NCI-H1694 treated with DMSO at 0.1 percent for 48 hours (cell line): ENCODE results near the gene NR2E1.

Experiments
- DNase-seq: peaks from one replicate; lab custom pipeline; 2025; lab: John Stamatoyannopoulos, UW

Gene NR2E1

GRCh38 chr6:108165714-108166663 lies at the start of gene NR2E1:
Gene NR2E1 (plus strand): TSS chr6:108166022. CDS start chr6:108166766, 744 bp downstream.
- peak; percentile 32 for DNase-seq

DNA sequence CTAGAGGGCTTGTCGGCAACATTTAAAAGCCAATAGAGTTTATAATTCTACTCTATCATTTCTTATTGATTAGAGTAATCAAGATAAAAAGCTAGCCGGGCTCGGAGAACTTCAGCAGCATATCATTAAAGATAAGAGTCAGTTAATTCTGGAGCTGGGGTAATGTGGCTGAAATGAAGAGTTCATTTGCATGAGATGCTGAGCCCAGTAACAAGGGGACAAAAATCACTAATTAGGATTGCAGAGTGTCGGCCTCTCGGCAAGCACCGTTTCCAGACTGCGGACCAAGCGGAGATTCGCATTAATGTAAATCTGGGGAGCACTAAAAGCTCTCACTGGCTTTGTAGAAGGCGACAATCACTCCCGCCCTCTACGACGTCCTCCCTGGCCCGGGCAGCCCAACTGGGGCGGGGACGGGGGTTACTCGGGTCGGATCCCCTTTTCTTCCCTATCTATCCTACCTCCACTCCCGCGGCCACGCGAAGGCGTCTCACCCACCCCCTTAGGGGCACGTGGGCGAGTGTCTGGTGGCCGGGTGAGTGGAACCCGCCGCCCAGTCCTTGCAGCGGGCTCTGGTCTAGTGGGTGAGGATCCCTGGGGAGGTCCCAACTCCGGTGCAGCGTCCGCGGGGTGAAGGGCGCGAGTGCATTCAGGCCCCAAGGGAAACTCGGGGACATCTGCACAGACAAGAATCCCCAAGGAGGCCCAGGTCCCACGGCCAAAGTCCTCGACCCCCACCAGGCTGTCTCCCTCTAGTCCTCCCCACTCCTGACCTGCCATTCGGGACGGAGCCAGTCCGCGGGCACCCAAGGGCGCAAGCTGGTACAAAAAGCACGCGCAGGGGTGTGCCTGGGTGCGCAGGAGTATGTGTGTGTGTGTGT lies 49.0 kb upstream of the NR2E1 start:
- no peak for DNase-seq

- no peak for DNase-seq
Measured at GRCh38 chr6:108117427-108118358, 48.1 kb upstream of the NR2E1 start.

DNA sequence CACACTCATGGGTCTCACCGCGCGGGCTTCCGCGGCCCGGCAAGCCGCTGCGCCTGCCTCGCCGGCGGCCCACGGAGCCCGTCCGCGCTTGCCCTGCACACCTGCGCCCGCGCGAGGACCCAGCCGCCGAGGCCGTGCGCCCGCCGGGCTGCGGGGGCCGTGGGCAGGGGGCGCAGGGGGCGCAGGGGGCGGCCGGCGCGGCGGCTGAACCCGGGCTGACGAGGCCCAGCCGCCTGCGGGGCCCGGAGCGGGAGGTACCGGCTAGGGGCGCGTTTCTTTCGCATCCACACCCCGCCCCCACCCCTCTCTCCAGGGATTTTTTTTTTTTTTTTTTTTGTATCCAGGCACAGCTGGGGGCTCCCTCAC lies 47.5 kb upstream of the NR2E1 start:
- no peak for DNase-seq

- DNase-seq: no peak
Measured at GRCh38 chr6:108118810-108119768, 46.7 kb upstream of the NR2E1 start.

- no peak for DNase-seq
Measured at GRCh38 chr6:108119769-108120141, 46.1 kb upstream of the NR2E1 start.

DNA sequence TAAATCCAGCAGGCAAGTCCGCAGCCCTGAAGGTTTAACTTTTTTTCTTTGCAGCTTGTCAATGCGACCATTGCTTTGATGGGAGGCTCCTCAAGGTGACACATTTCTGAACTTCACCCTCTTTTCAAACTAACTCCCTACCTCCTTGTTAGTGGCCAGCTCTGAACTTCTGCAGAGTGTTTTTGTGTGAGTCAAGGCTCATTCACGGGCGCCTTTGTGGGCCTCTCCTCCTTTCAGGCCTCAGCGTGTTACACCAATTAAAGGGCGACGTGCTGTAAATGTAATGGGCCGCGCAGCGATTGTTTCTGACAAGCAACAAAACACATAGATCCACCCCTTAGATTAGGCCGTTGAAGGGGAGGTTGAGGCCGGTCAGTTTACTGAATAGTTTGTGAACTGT lies 45.5 kb upstream of the NR2E1 start:
- DNase-seq: no peak

DNA sequence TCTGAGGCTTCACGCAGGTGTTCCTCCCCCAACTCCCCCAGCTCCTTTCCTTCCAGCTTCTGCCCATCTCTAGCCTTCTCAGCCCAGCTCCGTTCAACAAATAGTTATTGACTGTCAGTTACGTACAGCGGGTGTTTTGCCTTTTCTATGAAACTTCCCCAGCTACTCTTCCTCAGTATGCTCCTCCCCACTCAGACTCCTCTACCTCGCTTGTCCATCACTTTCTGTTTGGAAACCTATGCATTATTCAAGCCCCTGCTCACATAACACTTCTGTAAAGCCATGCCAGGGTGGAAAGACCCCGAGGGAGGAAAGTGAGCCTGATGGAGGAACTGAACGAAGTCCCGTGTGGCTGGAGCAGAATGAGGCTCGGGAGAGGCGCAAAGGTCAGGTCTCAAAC lies 44.2 kb upstream of the NR2E1 start:
- DNase-seq: no peak

- no peak for DNase-seq
Measured at GRCh38 chr6:108123481-108123929, 42.3 kb upstream of the NR2E1 start.

DNA sequence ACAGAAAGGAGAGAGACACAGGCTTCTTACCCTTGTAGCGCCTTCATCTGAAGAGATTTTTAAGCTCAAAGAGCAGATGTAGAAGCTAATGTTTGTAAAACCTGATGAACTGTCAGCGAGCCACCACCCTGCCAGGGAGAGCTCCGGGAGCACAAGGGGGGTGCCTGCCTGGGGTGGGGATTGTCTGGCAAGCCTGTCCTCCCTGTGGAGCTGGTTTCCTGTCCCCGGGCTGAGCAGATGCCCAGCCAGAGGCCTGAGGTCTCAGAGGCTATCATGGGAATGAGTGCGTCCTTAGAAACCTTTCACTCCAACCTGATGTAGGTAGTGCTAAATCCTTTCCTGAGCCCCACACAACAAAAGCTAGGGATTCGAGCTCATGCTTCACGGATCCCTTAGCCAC lies 41.9 kb upstream of the NR2E1 start:
- no peak for DNase-seq

GRCh38 chr6:108127056-108127455 lies 38.8 kb upstream of the NR2E1 start:
- no peak for DNase-seq

DNA sequence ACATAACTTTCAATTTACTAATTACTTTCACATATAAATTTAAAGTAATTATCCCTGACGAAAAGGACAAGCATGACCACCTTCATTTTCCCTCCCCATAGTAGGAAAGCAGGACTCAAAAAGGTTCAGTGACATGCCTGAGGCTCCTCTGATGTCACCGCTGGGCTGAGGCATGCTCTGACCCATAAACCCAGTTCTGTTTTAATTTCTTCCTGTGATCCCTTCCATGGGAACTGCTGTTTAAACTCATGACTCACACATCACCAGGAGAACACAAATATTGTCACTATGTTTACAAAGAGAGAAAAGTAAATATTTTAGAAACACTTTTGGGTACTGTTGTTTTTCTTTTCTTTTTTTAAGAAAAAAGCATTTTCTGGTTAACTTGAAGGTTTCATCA lies 38.0 kb upstream of the NR2E1 start:
- no peak for DNase-seq

- DNase-seq: no peak
Measured at GRCh38 chr6:108130262-108130661, 35.6 kb upstream of the NR2E1 start.

DNA sequence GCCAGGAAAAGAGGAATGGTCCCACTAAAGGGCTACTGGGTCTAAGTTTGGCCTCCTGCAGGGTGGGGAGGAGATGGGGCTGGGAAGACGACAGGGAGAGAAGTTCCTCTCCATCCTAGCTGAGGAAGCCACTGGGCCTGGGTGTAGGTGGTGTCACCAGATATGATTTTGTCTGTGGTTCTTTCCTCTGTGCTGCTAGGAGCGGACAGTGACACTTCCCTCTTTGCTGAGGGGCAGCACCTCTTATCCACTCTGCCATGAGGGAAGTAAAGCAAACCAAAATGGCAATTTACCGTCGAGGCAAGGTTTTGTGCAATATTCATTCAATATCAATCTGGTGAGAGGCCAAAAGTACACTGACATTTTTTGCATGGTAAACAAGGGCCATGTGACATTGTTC lies 33.0 kb upstream of the NR2E1 start:
- DNase-seq: no peak

- peak; percentile 9 for DNase-seq
Measured at GRCh38 chr6:108133594-108134179, 32.1 kb upstream of the NR2E1 start.

DNA sequence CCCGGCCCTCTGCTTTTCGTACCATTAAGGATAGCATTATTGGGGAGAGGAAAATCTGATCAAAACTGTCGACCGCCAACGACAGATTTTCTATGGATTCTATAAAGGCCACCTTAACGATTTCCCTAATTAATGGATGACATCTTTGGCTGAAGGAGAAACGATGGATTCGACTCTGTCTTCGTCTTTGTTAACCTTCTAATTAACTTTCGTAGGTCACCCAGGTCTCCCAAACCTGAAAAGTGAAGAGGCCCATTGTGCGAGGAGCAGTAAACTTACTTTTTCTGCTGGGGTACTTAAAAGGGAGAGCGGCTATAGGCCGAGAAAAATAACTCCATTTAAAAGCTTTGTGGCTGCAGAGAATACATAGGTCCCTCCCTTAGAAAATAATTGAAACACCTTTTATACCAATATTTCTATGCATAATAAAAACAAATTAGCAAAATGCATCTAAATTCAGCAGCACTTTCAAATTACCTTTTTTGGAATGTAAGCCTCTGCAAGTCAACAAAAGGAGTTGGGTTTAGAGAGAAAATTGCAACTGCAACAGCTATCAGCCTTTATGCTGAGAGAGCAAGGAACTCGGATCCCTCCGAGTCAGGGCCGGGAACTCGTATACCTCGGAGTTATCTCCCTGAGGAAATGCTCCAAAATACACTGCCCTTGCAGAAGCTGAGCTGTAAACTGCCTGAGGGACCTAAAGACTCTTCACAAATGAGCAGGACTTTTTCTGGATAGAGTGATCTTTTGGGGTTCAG lies 31.4 kb upstream of the NR2E1 start:
- DNase-seq: no peak

DNA sequence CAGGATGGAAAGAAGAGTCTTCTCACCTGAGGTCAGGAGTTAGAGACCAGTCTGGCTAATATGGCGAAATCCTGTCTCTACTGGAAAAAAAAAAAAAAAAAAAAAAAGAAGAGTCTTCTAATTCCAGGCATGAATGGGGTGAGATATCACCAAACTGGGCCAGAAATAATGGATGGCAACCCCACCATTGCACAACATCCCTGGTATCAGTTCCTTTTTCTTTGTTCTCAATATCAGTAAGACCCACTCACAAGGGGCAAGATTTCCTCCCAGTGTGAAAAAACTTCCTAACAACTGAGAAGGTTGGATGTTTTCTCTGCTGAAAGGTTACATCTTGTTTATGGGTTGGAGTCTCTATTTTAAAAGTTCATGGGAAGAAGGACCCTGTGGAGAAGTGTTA lies 23.6 kb upstream of the NR2E1 start:
- DNase-seq: no peak

GRCh38 chr6:108145639-108146038 lies 20.2 kb upstream of the NR2E1 start:
- no peak for DNase-seq

- no peak for DNase-seq
Measured at GRCh38 chr6:108152446-108152845, 13.4 kb upstream of the NR2E1 start.
